Measurements from ENCODE around the gene CCND2. TPM values are rescaled to one million over a fixed set of nuclear protein-coding genes. Genes with fewer than 3 reads are reported as not detected.

CCND2 gene
- total RNA-seq, 1 donor from 2014 or later = 186 TPM

DNA sequence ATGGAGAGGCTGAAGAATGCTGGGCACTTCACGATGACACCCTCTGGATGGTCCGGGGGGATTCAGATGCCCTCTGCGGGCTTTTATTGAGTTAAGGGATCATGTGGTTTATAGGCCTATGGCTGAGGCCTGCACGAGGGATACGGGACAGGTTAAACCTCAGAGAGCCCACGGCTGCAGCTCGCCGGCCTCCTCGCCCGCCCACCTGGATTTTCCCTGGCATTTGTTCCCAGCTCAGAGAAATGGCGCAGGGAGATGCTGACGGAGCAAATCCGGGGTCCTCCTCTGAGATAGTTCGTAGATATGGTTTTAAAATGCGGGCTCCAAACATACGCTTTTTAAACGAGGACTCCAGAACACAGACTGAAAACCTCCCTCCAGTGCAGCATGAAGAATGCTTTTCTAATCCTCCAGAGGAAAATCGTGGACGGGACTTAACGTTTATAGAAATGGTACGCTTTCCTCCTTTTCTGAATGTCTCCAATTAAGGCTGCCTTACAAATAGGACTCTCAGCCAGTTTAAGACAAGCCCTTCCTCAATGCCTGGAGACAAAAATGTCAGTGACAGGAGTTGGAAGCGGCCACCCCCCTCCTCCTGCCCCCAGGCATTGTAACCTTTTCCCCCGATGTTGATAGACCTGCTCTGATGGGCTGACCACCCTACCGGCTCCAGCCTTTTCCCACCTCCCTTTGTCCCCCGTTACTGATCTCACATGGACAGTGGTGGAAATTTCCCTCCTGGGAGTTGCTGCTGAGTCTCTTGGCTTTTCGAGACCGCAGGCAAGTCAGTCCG, 16.6 kb downstream of the CCND2 start:
- DNase-seq (ENCODE audit: low read depth, low spot score) = no peak
- peak overlapping the region; percentile 73 for H3K27ac Mint-ChIP-seq (ENCODE audit: unreplicated experiment)

DNA sequence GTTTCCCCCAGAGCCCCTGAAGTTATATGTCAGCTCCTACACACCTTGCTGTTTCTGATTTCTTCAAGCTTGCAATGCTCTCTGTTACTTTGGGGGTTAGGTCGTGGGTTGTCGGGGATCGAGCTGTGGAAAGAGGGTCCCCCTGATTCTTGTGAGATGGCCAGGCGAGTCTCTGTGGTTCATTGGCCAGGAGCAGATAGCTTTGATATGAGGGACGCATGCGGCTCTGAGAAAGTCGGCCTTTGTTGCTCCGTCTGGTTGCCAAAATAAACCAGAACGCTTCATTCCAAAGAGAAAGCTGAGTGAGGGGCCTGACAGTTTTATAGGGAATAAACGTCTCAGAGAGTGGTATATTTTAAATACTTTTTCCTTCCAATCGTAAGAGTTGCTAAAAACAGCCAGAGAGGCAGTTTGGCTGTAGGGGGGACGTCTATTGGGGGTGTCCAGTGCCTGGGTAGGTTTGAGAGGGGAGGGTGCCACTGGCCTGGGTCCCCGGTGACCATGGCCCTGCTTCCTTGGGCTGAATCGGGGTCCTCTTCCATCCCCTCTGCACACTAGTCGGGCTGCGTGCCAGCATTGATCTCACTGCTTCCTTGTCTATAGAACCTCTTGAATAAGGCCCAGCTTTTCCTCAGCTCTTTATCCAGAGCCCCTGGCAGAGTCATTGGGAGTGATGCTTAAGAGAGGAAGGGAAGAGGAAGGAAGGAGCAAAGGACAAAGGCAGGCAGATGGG, 18.9 kb downstream of the CCND2 start:
- Mint-ChIP-seq H3K27me3 (ENCODE audit: low read depth) (no peaks in the 10 kb centered on the region), H3K27ac (ENCODE audit: unreplicated experiment) (peak overlapping the region; percentile 66), H3K36me3 (ENCODE audit: low read depth) (peaks cover 32% of the 10 kb centered on the region), H3K4me3 (peak overlapping the region; percentile 14), H3K9me3 (no peaks in the 10 kb centered on the region), H3K4me1 (peaks cover 81% of the 10 kb centered on the region)
- no peak for DNase-seq (ENCODE audit: low read depth, low spot score)
- TF ChIP-seq, protein P1, sequence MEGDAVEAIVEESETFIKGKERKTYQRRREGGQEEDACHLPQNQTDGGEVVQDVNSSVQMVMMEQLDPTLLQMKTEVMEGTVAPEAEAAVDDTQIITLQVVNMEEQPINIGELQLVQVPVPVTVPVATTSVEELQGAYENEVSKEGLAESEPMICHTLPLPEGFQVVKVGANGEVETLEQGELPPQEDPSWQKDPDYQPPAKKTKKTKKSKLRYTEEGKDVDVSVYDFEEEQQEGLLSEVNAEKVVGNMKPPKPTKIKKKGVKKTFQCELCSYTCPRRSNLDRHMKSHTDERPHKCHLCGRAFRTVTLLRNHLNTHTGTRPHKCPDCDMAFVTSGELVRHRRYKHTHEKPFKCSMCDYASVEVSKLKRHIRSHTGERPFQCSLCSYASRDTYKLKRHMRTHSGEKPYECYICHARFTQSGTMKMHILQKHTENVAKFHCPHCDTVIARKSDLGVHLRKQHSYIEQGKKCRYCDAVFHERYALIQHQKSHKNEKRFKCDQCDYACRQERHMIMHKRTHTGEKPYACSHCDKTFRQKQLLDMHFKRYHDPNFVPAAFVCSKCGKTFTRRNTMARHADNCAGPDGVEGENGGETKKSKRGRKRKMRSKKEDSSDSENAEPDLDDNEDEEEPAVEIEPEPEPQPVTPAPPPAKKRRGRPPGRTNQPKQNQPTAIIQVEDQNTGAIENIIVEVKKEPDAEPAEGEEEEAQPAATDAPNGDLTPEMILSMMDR (conservative IDR thresholded peaks at IDR 0.05) = no peak

More for the DNA sequence above, 16.6 kb downstream of the CCND2 start:
- Mint-ChIP-seq H3K27me3 (ENCODE audit: low read depth) (no peaks in the 10 kb centered on the region), H3K36me3 (ENCODE audit: low read depth) (peaks cover 38% of the 10 kb centered on the region), H3K4me1 (peaks cover 99% of the 10 kb centered on the region), H3K4me3 (peak overlapping the region; percentile 58), H3K9me3 (no peaks in the 10 kb centered on the region)
- TF ChIP-seq, protein P1 (conservative IDR thresholded peaks at IDR 0.05) = no peak

DNA sequence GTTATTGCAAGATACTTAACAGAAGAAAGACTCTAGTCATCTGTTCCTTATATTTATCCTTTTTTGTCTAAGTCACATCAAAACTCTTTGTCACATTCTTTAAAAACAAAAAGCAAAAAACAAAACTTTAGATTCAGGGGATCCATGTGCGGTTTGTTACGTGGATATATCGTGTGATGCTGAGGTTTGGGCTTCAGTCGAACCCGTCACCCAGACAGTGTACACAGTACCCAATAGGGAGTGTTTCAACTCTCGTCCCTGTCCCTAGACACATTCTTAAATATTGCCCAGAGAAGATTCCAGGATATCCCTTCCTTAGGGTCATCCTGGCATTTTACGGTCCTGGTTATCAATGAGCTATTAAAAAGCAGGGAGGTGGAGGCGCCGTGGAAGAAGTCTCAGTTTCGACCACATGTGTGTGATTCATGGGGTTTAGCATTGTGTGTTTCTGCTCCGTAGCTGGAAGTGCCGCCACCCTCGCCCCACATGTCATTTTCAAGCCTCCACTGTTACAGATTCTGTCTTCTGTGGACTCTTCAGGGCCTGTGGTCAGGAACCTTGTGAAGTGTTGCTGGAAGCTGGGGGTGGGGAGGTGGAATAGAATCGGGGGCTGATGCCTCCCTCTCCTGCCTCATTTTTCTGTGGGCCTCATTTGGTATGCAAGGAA, 19.9 kb downstream of the CCND2 start:
- peaks cover 71% of the 10 kb centered on the region for H3K4me1 Mint-ChIP-seq
- H3K27ac Mint-ChIP-seq (ENCODE audit: unreplicated experiment) = peak overlapping the region; percentile 87
- H3K27me3 Mint-ChIP-seq (ENCODE audit: low read depth) = no peaks in the 10 kb centered on the region
- no peak for DNase-seq (ENCODE audit: low read depth, low spot score)
- peaks cover 29% of the 10 kb centered on the region for H3K36me3 Mint-ChIP-seq (ENCODE audit: low read depth)
- no peaks in the 10 kb centered on the region for H3K9me3 Mint-ChIP-seq
- H3K4me3 Mint-ChIP-seq = peak overlapping the region; percentile 53
- TF ChIP-seq, protein P1 (conservative IDR thresholded peaks at IDR 0.05) = no peak

DNA sequence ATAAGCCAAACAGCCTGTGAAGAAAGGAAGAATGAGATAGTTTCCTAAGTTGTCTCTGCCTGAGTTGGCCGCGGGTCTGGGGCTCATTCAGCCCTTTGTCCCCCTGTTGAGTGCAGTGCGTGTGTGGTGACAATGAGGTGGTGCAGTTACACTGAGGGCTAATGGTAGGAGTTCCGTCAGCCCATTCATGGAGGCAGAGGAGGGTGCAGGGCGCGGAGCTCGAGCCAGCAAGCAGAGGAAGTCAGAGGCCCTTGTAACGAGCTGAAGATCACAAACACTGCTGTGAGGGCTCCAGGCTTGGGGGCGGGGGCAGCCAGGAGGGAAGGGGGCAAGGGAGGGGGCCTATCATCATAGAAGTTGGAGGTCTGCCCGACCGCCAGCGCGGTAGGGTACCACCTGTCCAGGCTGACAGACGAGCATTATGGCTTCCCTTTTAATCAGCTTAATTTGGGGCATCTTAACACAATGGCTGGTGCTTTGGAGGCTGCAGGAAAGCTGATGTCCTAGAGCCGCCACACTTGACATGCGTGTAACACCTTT, 20.5 kb downstream of the CCND2 start:
- peaks cover 65% of the 10 kb centered on the region for H3K4me1 Mint-ChIP-seq
- no peaks in the 10 kb centered on the region for H3K9me3 Mint-ChIP-seq
- TF ChIP-seq, protein P1 (conservative IDR thresholded peaks at IDR 0.05) = no peak
- DNase-seq (ENCODE audit: low read depth, low spot score) = no peak
- peak overlapping the region; percentile 53 for H3K4me3 Mint-ChIP-seq
- H3K36me3 Mint-ChIP-seq (ENCODE audit: low read depth) = peaks cover 27% of the 10 kb centered on the region
- no peaks in the 10 kb centered on the region for H3K27me3 Mint-ChIP-seq (ENCODE audit: low read depth)
- H3K27ac Mint-ChIP-seq (ENCODE audit: unreplicated experiment) = peak overlapping the region; percentile 87

DNA sequence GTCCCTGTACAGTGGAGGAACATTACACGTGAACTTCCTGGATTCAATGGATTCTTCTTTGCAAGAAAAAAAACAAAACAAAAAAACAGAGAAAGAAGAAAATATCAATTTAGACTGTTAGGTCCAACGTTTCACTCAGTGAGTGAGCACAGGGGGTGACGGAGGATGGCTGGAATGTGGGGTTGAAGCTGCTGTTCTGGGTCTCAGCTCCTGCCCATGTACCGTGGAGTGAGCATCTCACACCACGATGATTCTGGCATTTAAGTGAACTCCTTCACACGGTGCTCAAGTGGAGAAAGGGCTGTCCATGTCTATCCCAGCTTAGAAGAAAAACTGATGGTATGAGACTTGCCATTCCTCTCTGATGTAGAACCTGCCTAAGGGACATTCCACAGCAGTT, 23.2 kb downstream of the CCND2 start:
- no peak for DNase-seq (ENCODE audit: low read depth, low spot score)
- Mint-ChIP-seq H3K4me3 (no peak overlapping the region), H3K27me3 (ENCODE audit: low read depth) (no peaks in the 10 kb centered on the region), H3K27ac (ENCODE audit: unreplicated experiment) (no peak overlapping the region), H3K36me3 (ENCODE audit: low read depth) (peaks cover 28% of the 10 kb centered on the region), H3K4me1 (peaks cover 38% of the 10 kb centered on the region), H3K9me3 (no peaks in the 10 kb centered on the region)
- TF ChIP-seq, protein P1 (conservative IDR thresholded peaks at IDR 0.05) = no peak
